HG02623 (cell line): Measurements from ENCODE around the gene PGLYRP1.

ENCODE experiments used
- ATAC-seq: cut with Tn5 transposase; IDR thresholded peaks from one replicate; pipeline ENCODE4 v1.9.1; 2021; ENCODE audit warnings: moderate library complexity; ENCODE audit not compliant: unreplicated experiment

The PGLYRP1 gene

GRCh38 chr19:46033401-46033800 is 10.5 kb upstream of the PGLYRP1 start:
- ATAC-seq: no peak

GRCh38 chr19:46032597-46033025 is 9.8 kb upstream of the PGLYRP1 start:
- no peak for ATAC-seq

DNA sequence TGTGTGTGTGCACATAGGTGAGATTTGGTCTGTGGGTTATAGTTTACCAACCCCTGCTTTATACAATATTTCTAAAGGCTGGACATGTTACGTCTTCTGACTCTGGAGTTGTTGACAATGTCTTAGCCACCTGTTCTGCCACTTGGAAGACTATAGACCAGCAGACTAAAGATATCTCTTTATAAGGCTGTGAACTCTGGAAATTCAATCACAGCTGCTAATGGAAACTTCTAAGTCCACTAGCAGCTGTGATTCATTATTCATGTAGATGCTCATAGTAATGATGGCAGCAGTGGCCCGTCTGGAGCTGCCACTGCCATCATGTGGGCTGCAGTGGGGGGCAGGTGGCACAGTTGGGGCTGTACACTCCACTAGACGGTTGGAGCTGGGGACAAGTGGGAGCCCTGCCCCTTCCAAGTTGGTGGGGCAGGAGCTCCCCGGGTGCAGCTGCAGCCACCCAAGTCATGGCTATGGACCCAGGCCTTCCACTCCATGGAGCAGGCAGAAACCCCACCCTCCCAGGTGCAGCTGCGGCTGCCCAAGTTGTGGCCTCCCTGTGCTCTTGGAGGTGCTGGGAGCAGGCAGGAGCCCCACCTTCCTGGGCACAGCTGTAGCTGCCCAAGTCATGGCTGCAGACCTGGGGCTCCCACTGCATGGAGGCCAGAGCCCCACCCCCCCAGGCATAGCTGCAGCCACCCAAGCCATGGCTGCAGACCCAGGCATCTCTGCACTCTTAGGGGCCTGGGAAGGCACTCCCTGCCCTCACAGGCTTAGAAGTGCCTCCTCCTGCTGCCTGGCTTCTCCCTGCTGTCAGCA is 9.1 kb upstream of the PGLYRP1 start:
- no peak for ATAC-seq

GRCh38 chr19:46030812-46031550 is 8.1 kb upstream of the PGLYRP1 start:
- no peak for ATAC-seq

GRCh38 chr19:46025835-46026234 is 3.0 kb upstream of the PGLYRP1 start:
- ATAC-seq: no peak

DNA sequence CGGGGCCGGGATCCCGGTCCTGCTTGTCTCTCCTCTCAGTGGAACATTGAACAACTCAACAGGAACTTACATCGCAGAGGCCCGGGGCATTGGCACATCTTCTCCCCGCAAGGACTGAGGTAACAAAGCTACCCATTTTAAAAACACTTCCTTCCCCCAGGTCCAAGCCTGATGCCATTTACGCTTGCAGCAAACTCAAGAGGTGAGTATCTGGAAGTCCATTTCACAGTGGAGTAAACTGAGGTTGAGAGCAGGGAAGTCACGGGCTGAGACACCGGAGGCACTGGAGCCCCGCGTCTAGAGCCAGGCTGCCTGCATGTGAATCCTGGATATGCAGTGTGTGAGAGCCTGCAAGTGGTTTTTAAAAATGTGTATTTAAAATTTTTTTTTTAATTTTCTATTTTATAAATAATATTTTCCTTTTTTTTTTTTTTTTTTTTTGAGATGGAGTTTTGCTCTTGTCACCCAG is 492 bp upstream of the PGLYRP1 start:
- no peak for ATAC-seq

DNA sequence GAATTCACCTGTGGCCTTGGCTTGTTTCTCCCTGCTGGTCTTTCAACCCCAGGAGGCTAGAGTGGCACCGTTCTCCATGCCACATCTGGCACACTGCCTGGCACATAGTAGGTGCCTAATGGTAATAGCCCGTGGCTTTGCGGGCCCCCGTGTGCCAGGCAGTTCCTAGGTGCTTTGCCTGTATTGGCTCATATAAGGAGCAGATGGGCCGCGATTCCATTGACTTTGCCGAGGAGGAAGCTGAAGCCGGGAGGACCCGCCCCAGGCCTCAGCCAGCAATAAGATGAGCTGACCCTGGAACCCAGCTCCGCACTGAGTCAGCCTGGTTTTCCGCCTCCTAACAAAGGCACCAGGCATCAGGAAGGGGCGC is 807 bp downstream of the PGLYRP1 start:
- ATAC-seq: no peak

GRCh38 chr19:46021531-46022041 is 1.3 kb downstream of the PGLYRP1 start:
- no peak for ATAC-seq

DNA sequence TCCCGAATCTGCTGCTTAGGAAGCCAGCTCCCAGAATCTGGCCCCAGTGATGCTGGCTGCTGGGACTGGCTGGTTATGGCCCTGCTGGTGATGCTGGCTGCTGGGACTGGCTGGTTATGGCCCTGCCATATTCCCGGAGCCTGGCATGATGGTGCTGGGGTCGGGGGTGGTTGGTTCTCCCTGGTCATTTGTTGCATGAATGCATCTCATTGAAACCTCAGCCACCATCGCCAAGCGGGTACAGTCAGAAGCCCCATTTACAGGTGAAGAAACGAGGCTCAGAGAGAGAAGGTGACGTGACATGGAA is 2.1 kb downstream of the PGLYRP1 start:
- no peak for ATAC-seq

- no peak for ATAC-seq
These were observed 3.6 kb downstream of the PGLYRP1 start for GRCh38 chr19:46019270-46019669.

- no peak for ATAC-seq
These were observed 4.1 kb downstream of the PGLYRP1 start for GRCh38 chr19:46018729-46019251.

DNA sequence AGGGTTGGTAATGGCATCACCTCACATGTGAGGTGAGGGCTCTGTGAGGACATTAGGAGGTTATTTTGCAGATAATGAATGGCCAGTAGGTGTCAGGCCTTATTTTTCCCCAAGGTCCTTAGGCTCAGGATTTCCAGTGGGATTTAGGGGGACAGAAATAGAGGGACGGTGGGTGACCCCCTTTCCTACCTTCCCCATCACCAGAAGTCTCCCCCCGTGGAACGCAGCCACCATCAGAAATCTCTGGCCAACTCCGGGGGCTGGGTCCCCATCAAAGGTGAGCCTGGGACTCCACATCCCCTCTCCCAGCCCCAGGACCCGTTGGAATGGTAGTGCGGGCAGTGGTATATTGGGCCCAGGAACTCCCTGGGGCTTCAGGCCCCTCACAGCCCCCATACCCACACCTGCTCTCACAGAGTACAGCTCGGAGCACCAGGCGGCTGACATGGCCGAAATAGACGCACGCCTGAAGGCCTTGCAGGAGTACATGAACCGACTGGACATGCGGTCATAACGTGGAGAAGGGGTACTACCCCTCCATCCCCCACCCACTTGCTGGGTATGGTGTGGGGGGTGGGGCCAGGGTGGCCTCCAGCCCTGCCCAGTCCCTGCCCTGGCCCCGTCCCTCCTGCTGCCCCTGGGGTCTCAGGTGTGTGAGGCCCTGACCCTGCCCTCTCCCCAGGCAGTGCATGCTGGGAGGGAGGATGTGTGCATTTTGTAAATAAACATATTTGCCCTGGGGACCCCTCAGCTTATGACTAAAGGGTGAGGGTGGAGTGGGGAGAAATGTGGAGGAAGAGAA is 4.8 kb downstream of the PGLYRP1 start:
- no peak for ATAC-seq

DNA sequence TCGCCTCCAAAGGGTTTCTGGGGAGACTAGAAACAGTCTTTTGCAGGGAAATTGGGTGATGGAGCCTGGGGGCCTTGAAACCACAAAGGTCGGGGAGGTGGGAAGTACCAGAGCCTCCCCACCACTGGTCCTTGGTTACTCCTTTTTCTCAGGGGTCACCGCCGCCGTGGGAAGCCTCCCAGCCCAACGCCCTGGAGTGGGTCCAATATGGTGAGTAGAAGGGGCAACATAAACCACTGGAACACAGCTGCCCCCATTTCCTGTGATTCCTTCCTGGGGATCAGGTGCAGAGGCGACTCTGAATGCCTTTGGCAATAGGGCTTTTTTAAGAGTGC is 5.8 kb downstream of the PGLYRP1 start:
- ATAC-seq: no peak

DNA sequence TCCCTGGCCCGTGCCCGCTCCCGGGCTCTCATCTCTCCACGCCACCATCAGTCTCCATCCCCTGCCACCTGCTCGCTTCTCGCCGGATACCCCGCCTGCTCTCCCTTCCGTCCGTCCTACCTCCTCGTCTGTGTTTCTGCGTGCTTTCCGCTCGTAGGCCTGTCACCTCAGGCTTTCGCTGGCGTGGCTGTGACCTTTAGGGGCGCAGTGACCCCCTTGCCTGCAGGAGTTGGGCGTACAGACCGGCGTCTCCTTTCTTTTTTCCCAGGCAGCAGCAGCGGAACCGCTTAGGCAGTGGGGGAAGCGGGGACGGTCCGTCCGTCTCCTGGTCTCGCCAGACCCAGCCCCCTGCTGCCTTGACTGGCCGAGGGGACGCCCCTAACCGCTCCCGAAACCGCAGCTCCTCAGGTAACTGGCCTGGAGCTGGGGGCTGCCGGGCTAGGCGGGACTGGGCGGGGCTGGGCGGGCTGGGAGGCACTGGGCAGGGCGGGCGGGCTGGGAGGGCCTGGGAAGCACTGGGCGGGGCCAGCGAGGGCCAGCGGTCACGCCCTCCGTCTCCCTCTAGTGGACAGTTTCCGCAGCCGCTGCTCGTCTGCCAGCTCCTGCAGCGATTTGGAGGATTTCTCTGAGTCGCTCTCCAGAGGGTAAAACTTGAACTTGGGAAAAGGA is 6.3 kb downstream of the PGLYRP1 start:
- ATAC-seq: no peak

GRCh38 chr19:46015687-46016425 is 7.0 kb downstream of the PGLYRP1 start:
- ATAC-seq: no peak

DNA sequence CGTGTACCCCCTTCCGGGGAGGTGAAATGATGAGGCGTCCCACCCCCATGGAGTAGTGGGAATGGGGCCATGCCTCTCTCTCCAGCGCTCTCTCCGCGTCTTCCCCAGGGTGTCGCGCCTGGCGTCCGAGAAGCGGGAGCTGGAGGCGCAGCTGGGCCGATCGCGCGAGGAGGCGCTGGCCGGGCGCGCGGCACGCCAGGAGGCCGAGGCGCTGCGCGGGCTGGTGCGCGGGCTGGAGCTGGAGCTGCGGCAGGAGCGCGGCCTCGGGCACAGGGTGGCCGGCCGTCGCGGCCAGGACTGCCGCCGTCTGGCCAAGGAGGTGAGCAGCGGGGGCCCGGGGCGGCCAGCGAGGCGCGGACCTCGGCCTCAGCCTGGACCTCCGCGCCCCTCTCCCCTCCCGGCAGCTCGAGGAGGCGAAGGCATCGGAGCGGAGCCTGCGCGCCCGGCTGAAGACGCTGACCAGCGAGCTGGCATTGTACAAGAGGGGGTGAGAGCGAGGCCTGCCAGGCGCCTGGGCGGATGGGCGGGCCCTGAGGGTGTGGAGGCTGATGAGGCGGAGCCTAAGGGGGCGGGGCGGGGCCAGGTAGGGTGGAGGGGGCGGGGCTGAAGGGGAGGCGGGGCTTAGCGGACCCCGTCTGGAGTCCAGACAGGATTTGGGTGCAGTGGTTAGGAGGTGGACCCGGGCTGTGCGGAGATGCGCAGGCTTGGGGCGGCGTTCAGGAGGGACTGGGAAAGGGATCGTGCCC is 7.7 kb downstream of the PGLYRP1 start:
- no peak for ATAC-seq

DNA sequence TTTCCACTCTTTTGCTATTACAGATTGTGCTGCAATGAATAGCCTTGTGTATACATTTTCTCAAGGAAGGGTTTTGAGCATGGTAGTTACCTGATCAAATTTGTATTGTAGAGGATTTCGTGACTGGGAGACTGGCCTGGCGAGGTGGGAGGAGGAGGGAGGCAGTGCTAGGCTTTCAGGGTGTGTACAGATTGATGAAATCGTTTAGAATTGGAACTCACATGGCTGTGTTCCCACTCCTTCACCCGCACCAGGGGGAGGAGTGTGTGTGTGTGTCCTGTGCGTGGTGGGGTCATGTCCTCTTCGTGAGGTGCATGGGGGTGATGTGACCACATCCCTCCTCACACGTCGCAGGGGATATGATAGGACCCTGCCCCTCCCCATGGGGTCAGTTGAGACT is 8.3 kb downstream of the PGLYRP1 start:
- no peak for ATAC-seq

DNA sequence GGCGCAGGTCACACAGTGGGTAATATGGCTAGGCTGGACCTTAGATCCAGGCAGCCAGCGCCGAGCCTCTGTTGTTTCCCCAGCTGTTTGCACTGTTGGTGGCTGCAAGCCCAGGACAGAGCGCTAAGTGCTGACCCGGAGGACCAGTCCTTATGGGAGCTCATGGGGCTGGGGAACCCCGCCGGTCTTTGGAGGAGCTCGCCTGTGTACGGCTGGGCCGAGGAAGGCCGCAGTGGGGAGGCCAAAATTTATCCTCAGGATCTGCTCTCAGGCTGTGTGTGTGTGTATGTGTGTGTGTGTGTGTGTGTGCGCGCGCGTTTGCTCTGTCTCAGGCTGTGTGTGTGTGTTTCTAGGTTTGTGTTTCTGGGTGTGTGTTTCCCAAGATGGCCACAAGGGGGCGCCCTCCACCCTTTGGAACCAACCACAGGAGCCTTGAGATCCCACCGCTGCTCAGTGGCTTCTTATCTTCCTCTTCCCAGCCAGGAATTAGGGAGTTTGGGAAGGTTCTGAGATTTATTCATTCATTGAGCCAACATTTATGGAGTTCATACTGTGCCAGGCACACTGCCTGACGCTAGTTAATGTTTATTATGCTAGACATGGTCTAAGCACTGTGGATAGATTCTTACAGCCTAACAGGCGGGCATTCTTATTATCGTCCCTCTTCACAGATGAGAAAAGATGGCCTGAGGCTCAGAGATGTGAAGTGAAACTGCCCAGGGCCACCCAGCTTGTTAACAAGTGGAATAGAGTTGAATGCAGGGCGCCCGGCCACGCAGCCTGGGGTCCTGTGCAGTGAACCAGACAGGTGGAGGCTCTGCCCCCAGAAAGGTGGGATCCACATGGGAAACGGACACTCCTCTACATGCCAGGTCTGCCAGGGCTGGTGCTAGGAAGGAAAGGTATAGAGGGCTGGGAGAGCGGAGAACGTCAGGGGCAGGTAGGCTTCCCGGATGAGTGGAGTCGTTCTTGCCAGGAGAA is 13.0 kb downstream of the PGLYRP1 start:
- ATAC-seq: no peak
